VCaP (cell line): ENCODE measurements around the gene C13orf46.

ENCODE experiments used
- H3K27ac ChIP-seq: fragments of 450-650 bp; 2 replicates; pipeline ENCODE4 v1.5.1; 2017
- CTCF ChIP-seq: fragments of 450-650 bp; conservative IDR thresholded peaks from 2 replicates; pipeline ENCODE4 v1.5.1; 2017; ENCODE audit warnings: mild to moderate bottlenecking, moderate library complexity

Gene C13orf46

GRCh38 chr13:113982296-113982661 is 8.4 kb upstream of the C13orf46 start:
- TF ChIP-seq CTCF, result no peak
- H3K27ac ChIP-seq, result no peak overlapping the region

GRCh38 chr13:113981611-113982295 is 7.9 kb upstream of the C13orf46 start:
- TF ChIP-seq CTCF, result no peak

DNA sequence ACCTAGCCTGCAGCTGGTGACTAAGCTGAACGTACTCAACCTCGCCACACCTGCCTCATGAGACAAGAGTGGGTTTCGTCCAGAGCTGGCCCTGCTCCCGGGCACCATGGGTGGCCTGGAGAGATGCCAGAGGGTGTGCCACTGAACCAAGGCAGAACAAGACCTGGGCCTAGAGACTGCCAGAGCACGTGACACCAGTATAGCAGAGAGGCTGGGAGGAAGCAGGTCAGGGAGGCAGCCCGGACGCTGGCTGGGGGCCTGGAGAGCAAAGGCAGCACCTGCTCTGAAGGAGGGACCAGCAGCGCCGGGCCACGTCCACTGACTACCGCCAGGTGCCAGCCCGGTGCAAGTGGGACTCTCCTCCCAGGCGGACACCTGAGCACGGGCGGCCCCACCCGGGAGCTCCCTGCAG is 7.3 kb upstream of the C13orf46 start:
- no peak for TF ChIP-seq CTCF

More at GRCh38 chr13:113981611-113982295, 7.9 kb upstream of the C13orf46 start:
- H3K27ac ChIP-seq, result no peak overlapping the region

DNA sequence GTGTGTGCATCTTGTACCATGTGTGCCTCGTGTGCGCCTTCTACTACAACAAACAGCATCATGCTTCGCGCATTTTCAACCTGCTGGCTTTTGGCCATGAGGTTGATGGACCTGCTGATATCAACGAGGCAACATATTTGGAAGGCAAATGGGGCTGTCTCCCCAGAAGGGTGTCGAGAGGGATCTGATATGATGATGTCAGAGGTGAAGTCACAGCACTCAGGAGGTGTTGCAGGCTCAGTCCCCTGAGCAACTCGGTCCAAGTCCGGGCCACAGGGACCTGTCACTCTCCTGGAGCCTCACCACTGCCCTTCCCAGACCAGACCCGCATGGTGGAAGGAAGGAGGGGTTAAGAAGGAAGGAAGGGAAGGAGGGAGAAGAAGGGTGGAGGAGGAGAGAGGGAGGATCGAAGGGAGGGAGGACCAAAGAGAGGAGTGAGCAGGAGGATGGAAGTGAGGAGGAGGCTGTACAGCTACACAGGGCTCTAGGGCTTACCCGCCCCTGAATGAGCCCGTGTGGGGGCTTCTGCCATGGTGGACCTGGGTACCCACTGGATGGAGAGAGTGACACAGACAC is 6.7 kb upstream of the C13orf46 start:
- no peak overlapping the region for H3K27ac ChIP-seq
- TF ChIP-seq CTCF, result no peak

More for the DNA sequence above, 7.3 kb upstream of the C13orf46 start:
- H3K27ac ChIP-seq, result no peak overlapping the region

DNA sequence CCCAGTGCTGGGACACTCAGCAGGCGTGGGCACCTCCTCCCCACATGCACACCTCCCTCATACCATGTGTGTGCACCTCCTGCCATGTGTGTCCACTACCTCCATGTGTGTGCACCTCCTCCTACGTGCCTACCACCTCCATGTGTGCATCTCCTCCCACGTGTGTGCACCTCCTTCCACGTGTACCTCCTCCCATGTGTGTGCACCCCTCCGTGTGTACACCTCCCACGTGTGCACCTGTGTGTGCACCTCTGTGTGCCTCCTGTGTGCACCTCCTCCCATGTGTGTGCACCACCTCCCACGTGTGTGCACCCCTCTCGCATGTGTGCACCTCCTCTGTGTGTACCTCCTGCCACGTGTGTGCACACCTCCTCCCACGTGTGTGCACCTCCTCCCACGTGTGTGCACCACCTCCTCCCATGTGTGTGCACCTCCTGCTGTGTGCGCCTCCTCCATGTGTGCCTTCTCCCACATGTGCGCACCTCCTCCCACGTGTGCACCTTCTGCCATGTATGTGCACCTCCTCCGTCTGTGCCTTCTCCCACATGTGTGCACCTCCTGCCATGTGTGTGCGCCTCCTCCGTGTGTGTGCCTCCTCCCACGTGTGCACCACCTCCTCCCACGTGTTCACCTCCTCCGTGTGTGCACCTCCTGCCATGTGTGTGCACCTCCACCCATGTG is 6.1 kb upstream of the C13orf46 start:
- no peak overlapping the region for H3K27ac ChIP-seq
- TF ChIP-seq CTCF, result no peak

- no peak overlapping the region for H3K27ac ChIP-seq
- no peak for TF ChIP-seq CTCF
These were observed 5.0 kb upstream of the C13orf46 start for GRCh38 chr13:113978741-113979481.

GRCh38 chr13:113977976-113978375 is 4.1 kb upstream of the C13orf46 start:
- TF ChIP-seq CTCF, result no peak

More at GRCh38 chr13:113977976-113978375, 4.1 kb upstream of the C13orf46 start:
- H3K27ac ChIP-seq, result no peak overlapping the region
